HepG2 (cell line): Measurements from ENCODE around the gene SMARCB1. TPM values are rescaled to one million over a fixed set of nuclear protein-coding genes. Genes with fewer than 3 reads are reported as not detected.

ENCODE experiments used
- BRCA1 ChIP-seq: sonication (generic); formaldehyde crosslinking; IDR thresholded peaks from 2 replicates; pipeline ENCODE4 v1.4.0; 2020; ENCODE audit warnings: missing genetic modification reagents
- EP300 ChIP-seq, 3 experiments: sonication (generic) in 1 of 3; formaldehyde crosslinking in 1 of 3; IDR thresholded peaks; 2 replicates each; pipeline versions ENCODE4 v1.5.1 to v1.6.1; 2011 to 2020; ENCODE audit warnings: low read depth in 2 of 3, low read length in 2 of 3, borderline replicate concordance in 1 of 3, improper control_type of control experiment in 1 of 3, mild to moderate bottlenecking in 1 of 3, missing genetic modification reagents in 1 of 3, moderate library complexity in 1 of 3
- FLYWCH1 ChIP-seq: sonication (generic); formaldehyde crosslinking; IDR thresholded peaks from 2 replicates; pipeline ENCODE4 v1.8.1; 2023; ENCODE audit warnings: mild to moderate bottlenecking, missing genetic modification reagents
- GLMP ChIP-seq: sonication (generic); formaldehyde crosslinking; IDR thresholded peaks from 2 replicates; pipeline ENCODE4 v1.9.0; 2021; ENCODE audit warnings: missing genetic modification reagents, mild to moderate bottlenecking, borderline replicate concordance
- KIAA2018 ChIP-seq: sonication (generic); formaldehyde crosslinking; IDR thresholded peaks from 2 replicates; pipeline ENCODE4 v1.5.0; 2020; ENCODE audit warnings: mild to moderate bottlenecking, missing genetic modification reagents, borderline replicate concordance
- MAZ ChIP-seq, 2 experiments: sonication (generic) in 1 of 2; formaldehyde crosslinking in 1 of 2; IDR thresholded peaks; 2 replicates each; pipeline versions ENCODE4 v1.5.0 to v1.6.1; 2012 to 2020; ENCODE audit warnings: low read depth in 2 of 2, mild to moderate bottlenecking in 2 of 2, borderline replicate concordance in 1 of 2, improper control_type of control experiment in 1 of 2, low read length in 1 of 2, missing genetic modification reagents in 1 of 2, moderate library complexity in 1 of 2
- NCOA2 ChIP-seq: sonication (generic); formaldehyde crosslinking; IDR thresholded peaks from 2 replicates; pipeline ENCODE4 v1.8.0; 2022; ENCODE audit warnings: inconsistent platforms
- NFATC3 ChIP-seq: sonication (generic); formaldehyde crosslinking; IDR thresholded peaks from 2 replicates; pipeline ENCODE4 v1.5.1; 2020; ENCODE audit warnings: mild to moderate bottlenecking, missing genetic modification reagents
- PREB ChIP-seq: sonication (generic); formaldehyde crosslinking; IDR thresholded peaks from 2 replicates; pipeline ENCODE4 v1.4.0; 2020; ENCODE audit warnings: missing genetic modification reagents
- RORA ChIP-seq: sonication (generic); formaldehyde crosslinking; IDR thresholded peaks from 2 replicates; pipeline ENCODE4 v1.5.0; 2020; ENCODE audit warnings: mild to moderate bottlenecking, missing genetic modification reagents, moderate library complexity
- SCMH1 ChIP-seq: sonication (generic); formaldehyde crosslinking; IDR thresholded peaks from 2 replicates; pipeline ENCODE4 v1.9.0; 2021; ENCODE audit warnings: missing genetic modification reagents, mild to moderate bottlenecking, borderline replicate concordance
- TFAP4 ChIP-seq: sonication (generic); IDR thresholded peaks from 2 replicates; pipeline ENCODE4 v1.6.1; 2016; ENCODE audit warnings: low read depth, borderline replicate concordance
- ZNF225 ChIP-seq: sonication (generic); formaldehyde crosslinking; IDR thresholded peaks from 2 replicates; pipeline ENCODE4 v1.4.0; 2020; ENCODE audit warnings: mild to moderate bottlenecking, missing genetic modification reagents
- ZNF367 ChIP-seq: sonication (generic); formaldehyde crosslinking; IDR thresholded peaks from 2 replicates; pipeline ENCODE4 v1.4.0; 2020; ENCODE audit warnings: missing genetic modification reagents, borderline replicate concordance
- ZNF383 ChIP-seq: sonication (generic); formaldehyde crosslinking; IDR thresholded peaks from 2 replicates; pipeline ENCODE4 v1.4.0; 2020; ENCODE audit warnings: missing genetic modification reagents, mild to moderate bottlenecking, borderline replicate concordance
- polyA plus RNA-seq, 8 experiments: library from polyadenylated mRNA; depleted of rRNA in 3 of 8; stranded (reverse) in 7 of 8; unstranded in 1 of 8; fragments of >200 nt; fragmentation: Illumina TruSeq in 4 of 8; extraction: Trizol in 4 of 8; gene quantifications; 2 replicates each; pipeline versions ENCODE4 v1.2.1 to v1.2.3, GENCODE V29; 2011 to 2016; ENCODE audit warnings: low read depth in 4 of 8, missing spikeins in 1 of 8, mixed read lengths in 1 of 8; ENCODE audit not compliant: insufficient read depth in 1 of 8
- total RNA-seq, 5 experiments: library from RNA; depleted of rRNA; stranded (reverse); fragments of >200 nt; fragmentation: Illumina TruSeq; extraction: Trizol; gene quantifications; 2 replicates each; pipeline ENCODE4 v1.2.3, GENCODE V29; 2016; ENCODE audit warnings: low read depth in 1 of 5

The SMARCB1 gene
- total and polyA plus RNA-seq, 2 of the 13 experiments (the other 11 are each of a cell fraction or from before 2014, with no cell fraction given) = 74.0 to 166 TPM

- no peak for TF ChIP-seq PREB (CRISPR knock-in tag)
- TF ChIP-seq SCMH1 (CRISPR knock-in tag) = no peak
- no peak for TF ChIP-seq NCOA2 (CRISPR knock-in tag)
- TF ChIP-seq NFATC3 (CRISPR knock-in tag) = no peak; the same call in 1 of the 2 replicates
- peak; percentile 64; the same call in 1 of the 2 replicates for TF ChIP-seq ZNF383
- no peak for TF ChIP-seq GLMP (CRISPR knock-in tag)
- TF ChIP-seq ZNF367 = no peak; the same call in 1 of the 2 replicates
- peak; percentile 82; the same call in 1 of the 2 replicates for TF ChIP-seq RORA
- TF ChIP-seq MAZ (IDR thresholded peaks at IDR 0.05; ENCODE audit: borderline replicate concordance, low read depth, low read length) = peak; percentile 61; the same call in 1 of the 2 replicates
- TF ChIP-seq MAZ (CRISPR knock-in tag; IDR thresholded peaks at IDR 0.05; ENCODE audit: low read depth) = peak; percentile 78; the same call in 1 of the 2 replicates
- TF ChIP-seq KIAA2018 (CRISPR knock-in tag) = peak; percentile 83; the same call in 1 of the 2 replicates
- no peak for TF ChIP-seq EP300 (IDR thresholded peaks at IDR 0.05; ENCODE audit: low read depth in 2 of 2, low read length in 2 of 2)
- TF ChIP-seq EP300 (CRISPR knock-in tag; IDR thresholded peaks at IDR 0.05; ENCODE audit: borderline replicate concordance) = no peak
- no peak for TF ChIP-seq BRCA1 (CRISPR knock-in tag)
- TF ChIP-seq FLYWCH1 (CRISPR knock-in tag) = no peak
- 0 out of 2 replicates have a peak, but pooled peaks have one; percentile 59 for TF ChIP-seq TFAP4
- TF ChIP-seq ZNF225 = peak; percentile 3; the same call in 1 of the 2 replicates
These were observed 18.9 kb upstream of the SMARCB1 start, which contains the start of gene CHCHD10 (continued) for GRCh38 chr22:23767673-23768548.
